Kasumi-1 (cell line): Measurements from ENCODE around the gene SPACA4.
"Not testable (repeated sequence)": the region's sequence is repeated elsewhere in the genome, so short reads cannot be mapped to it uniquely, and the experiment has no call there.

ENCODE experiments used
- DNase-seq, 2 experiments: peaks; one replicate each; lab custom pipeline; 2025; lab: John Stamatoyannopoulos, UW

Gene SPACA4

GRCh38 chr19:48618916-48619691 is 12.6 kb downstream of the SPACA4 start, which contains the start of the genes RPL18 and SPHK2:
Gene RPL18, minus strand, starts transcription at chr19:48619178. Its CDS starts 35 bp downstream, at chr19:48619143.
Gene SPHK2, plus strand, starts transcription at chr19:48619506. Its CDS starts 1,009 bp downstream, at chr19:48620515.
- peak; percentile 99 to 100 for DNase-seq

DNA sequence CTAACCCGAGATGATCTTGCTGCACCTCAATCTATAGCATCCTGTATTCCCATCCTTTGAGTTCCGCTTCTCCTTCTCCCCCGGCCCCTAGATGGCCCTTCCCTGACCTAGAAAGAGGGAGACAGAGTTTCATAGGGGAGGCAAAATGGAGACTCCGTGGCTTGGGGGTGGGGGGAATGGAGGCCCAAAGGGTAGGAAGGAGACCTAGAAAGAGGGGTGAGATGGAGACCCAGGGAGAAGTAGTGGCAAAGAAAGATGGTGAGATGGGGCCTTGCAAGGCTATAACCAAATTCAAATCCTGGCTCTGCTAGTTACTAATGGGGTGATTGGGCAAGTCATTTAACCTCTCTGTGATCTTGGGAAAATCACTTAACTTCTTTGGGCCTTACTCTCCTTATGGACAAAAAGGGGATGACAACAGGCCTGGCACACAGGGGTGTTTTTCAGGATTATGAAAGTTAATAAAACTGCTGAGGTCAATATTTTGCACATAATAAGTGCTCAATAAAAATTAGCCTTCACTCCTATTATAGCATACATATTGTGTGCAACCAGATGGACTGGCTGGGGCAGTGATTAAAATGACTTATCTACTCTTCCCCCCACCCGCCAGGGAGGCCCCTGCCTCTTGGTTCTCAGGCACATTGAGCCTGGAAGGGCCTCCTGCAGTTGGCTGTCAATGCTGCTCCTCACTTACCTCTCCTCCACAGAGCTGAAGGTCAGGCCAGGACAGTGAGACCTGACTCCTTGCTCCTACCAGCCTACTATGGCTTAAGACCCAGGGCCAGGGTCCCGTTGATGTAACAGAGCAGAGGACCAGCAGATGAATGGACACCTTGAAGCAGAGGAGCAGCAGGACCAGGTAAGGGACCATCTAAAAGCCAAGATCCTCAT is 13.4 kb downstream of the SPACA4 start:
- DNase-seq, result peak in 1 of 2 experiments; percentile 63

DNA sequence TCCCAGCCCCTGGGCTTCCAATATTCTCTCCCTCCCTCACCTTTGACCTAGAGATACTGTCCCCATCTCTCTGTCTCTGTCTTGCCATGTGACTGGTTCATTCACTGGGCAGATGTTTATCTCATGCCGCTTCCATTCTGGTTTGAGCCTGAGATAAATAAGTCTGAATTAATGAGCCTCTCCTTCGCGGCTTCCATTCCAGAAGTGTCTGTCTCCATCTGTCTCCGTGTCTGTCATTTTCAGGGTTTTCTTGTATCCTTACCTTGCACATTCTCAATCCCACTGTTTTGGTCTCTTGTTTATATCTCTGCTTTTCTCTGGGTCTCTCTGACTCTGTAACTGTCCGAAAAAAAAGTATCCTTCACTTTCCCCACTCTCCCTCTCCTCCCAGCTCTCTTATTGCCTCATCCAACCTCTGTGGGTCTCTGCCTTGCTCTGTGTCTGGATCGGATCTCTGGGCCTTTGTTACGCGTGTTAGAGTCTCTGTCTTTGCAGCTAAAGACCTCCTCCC is 17.1 kb downstream of the SPACA4 start:
- DNase-seq, result no peak

DNA sequence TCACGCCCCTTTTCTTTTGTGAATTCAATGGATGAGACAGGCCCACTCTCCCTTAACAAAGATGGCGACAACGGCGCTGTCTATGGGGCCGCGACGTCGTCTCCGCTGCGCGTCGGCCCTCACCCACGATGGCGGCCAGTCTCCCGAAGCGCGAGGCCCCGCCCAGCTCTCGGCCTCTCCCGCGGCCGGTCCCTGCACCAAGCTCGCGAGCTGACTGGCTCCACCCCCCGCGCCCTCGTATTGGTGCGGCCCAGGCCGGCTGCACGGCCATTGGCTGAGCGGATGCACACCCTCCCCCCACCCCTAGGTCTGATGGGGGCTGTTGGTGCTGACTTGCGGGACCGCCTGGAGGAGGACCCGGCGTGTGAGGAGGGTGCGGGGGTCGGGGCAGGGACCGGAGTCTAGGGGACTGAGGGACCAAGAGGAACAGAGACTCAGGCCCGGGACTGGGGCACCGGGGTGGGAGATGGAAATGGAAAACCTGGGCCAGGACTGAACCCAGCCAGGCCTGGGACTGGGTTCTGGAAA is 17.6 kb downstream of the SPACA4 start:
- peak; percentile 79 to 80 for DNase-seq

GRCh38 chr19:48624791-48625723 is 18.5 kb downstream of the SPACA4 start:
- DNase-seq, result no peak

GRCh38 chr19:48625891-48626327 is 19.4 kb downstream of the SPACA4 start:
- no peak for DNase-seq

GRCh38 chr19:48627201-48627864 is 20.8 kb downstream of the SPACA4 start:
- DNase-seq, result no peak

DNA sequence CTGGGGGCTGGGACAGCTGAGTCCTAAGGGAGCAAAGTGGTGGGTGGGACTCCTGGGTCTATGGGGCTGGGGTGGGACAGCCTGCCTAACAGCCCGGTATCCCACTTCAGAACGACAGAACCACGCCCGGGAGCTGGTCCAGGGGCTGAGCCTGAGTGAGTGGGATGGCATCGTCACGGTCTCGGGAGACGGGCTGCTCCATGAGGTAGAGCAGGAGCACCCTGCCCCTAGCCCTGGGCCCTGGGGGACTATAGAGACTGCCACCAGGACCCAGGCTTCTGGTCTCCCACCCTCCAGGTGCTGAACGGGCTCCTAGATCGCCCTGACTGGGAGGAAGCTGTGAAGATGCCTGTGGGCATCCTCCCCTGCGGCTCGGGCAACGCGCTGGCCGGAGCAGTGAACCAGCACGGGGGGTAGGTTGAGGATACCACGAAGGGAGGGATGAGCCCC is 21.3 kb downstream of the SPACA4 start:
- DNase-seq, result no peak

DNA sequence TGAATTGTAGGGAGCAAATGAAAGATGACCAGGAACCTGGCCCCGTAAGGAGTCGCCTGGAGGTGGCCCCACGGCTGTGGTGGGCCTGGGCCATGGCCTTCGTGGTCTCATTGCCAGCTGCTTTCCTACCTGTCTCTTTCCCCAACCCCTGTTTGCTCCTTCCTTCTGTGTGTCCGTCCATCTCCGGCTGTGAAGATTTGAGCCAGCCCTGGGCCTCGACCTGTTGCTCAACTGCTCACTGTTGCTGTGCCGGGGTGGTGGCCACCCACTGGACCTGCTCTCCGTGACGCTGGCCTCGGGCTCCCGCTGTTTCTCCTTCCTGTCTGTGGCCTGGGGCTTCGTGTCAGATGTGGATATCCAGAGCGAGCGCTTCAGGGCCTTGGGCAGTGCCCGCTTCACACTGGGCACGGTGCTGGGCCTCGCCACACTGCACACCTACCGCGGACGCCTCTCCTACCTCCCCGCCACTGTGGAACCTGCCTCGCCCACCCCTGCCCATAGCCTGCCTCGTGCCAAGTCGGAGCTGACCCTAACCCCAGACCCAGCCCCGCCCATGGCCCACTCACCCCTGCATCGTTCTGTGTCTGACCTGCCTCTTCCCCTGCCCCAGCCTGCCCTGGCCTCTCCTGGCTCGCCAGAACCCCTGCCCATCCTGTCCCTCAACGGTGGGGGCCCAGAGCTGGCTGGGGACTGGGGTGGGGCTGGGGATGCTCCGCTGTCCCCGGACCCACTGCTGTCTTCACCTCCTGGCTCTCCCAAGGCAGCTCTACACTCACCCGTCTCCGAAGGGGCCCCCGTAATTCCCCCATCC is 22.1 kb downstream of the SPACA4 start:
- no peak for DNase-seq

DNA sequence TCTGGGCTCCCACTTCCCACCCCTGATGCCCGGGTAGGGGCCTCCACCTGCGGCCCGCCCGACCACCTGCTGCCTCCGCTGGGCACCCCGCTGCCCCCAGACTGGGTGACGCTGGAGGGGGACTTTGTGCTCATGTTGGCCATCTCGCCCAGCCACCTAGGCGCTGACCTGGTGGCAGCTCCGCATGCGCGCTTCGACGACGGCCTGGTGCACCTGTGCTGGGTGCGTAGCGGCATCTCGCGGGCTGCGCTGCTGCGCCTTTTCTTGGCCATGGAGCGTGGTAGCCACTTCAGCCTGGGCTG is 22.7 kb downstream of the SPACA4 start:
- DNase-seq, result no peak

- DNase-seq, result no peak
Measured at GRCh38 chr19:48629599-48630295, 23.2 kb downstream of the SPACA4 start.

DNA sequence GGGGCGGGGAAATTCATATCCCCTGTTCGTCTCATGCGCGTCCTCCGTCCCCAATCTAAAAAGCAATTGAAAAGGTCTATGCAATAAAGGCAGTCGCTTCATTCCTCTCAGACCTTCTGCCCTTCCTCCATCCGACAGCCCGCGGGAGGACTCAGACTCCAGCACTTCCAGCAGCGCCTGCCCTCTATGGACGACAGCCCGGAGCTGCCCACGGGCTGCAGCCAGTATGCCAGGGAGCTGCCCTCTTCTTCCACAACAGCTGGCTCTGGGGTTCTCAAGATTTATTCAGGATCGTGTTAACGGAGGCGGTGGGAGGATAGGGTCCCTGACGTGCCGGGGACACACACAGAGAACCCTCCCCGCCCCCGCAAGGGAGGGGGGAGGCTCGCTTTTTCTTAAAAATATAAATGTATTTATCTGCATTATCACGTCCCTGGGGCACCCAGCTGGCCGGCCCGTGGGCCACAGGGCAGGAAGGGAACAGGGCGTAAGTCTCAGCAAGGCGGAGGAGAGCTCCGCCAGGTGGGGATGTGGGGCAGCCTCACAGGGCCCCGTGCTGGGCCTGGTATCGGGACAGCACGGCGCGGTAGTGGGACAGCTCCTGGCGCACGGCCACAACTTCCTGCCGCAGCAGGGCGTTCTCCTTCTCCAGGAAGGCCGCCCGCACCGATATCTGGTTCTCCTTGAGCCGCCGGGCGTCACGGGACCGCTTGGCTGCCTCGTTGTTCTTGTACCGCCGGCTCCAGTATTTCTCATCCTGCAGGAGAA is 23.9 kb downstream of the SPACA4 start:
- DNase-seq, result peak; percentile 16 to 42

DNA sequence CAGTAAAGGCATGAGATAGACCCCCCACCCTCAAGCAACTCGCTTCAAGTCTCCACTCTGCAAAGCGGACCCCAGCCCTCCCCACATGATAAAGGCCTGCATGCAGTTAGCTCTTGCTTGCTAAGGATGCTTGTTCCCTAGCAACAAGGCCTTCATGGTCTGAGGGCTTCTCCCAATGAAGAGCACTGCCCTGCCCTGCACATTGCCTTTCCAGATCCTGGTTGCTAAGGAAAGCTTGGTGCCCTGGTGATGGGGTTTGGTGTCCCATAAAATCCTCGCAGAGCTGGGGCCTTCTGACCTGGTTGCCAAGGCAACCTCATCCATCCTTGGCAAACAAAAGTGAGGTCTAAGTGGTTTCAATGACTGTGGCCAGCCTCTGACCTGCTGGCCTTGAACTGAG is 24.7 kb downstream of the SPACA4 start:
- DNase-seq, result no peak

DNA sequence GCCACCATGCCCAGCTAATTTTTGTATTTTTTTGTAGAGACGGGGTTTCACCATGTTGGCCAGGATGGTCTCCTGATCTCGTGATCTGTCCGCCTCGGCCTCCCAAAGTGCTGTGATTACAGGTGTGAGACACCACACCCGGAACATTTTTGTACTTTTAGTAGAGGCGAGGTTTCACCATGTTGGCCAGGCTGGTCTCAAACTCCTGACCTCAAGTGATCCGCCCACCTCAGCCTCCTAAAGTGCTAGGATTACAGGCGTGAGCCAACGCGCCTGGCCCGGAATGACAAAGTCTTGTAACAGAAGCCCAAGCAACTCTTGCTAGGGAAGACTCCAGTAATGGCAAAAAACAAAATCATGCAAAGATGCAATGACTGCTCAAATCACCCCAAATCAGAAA is 25.7 kb downstream of the SPACA4 start:
- not testable (repeated sequence) for DNase-seq

DNA sequence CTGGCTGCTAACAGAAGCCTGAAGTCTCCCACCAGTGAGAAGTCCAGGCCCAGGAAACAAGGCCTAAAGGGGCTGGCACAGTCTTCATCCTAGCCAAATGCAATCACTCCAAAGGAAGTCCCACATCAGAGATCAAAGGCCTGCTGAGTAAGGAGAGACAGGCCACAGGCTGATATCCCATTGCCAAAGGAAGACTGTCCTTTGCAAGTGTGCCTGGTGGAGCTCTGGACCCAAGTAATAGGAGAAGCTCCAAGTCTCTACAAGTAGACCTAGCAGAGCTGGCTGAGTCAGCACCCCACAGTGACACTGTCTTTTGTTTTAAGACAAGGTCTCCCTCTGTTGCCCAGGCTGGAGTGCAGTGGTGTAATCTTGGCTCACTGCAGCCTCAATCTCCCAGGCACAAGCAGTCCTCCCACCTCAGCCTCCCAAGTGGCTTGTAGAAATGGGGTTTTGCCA is 26.2 kb downstream of the SPACA4 start:
- no peak for DNase-seq

DNA sequence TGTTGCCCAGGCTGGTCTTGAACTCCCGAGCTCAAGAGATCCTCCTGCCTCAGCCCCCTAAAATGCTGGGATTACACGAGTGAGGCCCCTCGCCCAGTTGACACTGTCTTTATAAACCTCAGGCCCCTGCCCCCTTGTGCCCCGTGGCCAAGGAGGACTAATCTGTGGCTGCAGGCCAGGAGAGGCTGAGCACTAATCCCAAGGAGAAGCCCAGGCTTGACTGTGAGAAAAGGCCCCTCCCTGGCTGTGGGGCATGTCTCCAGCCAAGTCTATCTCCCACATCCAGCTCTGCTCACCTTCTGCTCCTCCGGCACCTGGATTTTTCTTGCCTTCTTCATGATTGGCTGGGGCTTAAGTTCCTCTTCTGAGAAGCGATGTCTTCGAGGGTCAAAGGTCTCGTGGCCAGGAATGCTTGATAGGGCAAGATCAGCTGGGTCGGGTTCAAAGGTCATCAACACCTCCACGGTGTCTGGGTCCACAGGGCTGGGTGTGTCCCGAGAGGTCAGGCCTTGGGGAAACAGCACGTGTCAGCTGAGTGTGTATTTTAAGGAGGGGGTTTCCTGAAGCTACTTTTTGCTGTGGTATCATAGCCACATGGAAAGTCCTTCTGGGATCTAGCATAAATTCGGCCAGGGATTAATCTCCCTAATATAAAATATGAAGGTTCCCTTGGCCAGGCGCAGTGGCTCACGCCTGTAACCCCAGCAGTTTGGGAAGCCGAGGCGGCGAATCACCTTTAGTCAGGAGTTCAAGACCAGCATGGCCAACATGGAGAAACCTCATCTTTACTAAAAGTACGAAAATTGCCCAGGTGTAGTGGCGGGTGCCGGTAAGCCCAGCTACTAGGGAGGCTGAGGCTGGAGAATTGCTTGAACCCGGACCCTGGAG is 26.9 kb downstream of the SPACA4 start:
- DNase-seq, result no peak

DNA sequence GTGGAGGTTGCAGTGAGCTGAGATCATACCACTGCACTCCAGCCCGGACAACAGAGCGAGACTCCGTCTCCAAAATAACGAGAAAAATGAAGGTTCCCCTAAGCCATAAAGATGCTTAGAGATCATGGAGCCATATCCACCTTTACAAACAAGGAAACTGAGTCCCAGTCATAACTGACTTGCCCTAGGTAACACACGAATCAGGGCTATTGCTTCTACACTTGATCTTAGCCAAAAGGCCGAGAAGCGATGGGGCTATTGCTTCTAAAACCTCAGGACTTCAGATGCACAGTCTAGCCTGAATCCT is 27.4 kb downstream of the SPACA4 start:
- no peak for DNase-seq
